Natural killer cell (primary cell): Measurements from ENCODE around the gene SAFB. TPM values are rescaled to one million over a fixed set of nuclear protein-coding genes. Genes with fewer than 3 reads are reported as not detected.

ENCODE experiments used
- ATAC-seq, 3 donors: fragments of 150-1000 bp in 2 of 3; fragments of 200-7000 bp in 1 of 3; cut with Tn5 transposase; 1 replicate in 1 of 3; 2 replicates in 2 of 3; pipeline ENCODE4 v1.10.0; 2021; ENCODE audit warnings: mild to moderate bottlenecking in 2 of 3, moderate library complexity in 2 of 3
- DNase-seq, 2 donors: peaks; one replicate each; pipeline versions ENCODE4 v3.0.0 to v3.0.0-alpha.2; 2013 to 2021; ENCODE audit warnings: mixed read lengths in 1 of 2
- H3K27ac ChIP-seq: one replicate; pipeline ENCODE4 v1.5.1; 2013; ENCODE audit warnings: mild to moderate bottlenecking, low read length
- H3K27me3 ChIP-seq: one replicate; pipeline ENCODE4 v1.6.1; 2013; ENCODE audit warnings: low read length; ENCODE audit not compliant: control insufficient read depth, insufficient read depth
- H3K36me3 ChIP-seq: one replicate; pipeline ENCODE4 v1.6.1; 2013; ENCODE audit warnings: low read length; ENCODE audit not compliant: control insufficient read depth, insufficient read depth
- H3K4me1 ChIP-seq: one replicate; pipeline ENCODE4 v1.6.1; 2013; ENCODE audit warnings: low read length; ENCODE audit not compliant: control insufficient read depth, insufficient read depth
- H3K4me3 ChIP-seq: one replicate; pipeline ENCODE4 v1.5.1; 2013; ENCODE audit warnings: low read length
- H3K9me3 ChIP-seq: one replicate; pipeline ENCODE4 v1.6.1; 2013; ENCODE audit warnings: low read length; ENCODE audit not compliant: control insufficient read depth, insufficient read depth
- H3K27ac Mint-ChIP-seq, 2 donors: one replicate each; pipeline ENCODE4 v1.8.0; 2022; ENCODE audit warnings: mild to moderate bottlenecking in 2 of 2, mixed read lengths in 2 of 2, moderate library complexity in 1 of 2
- H3K27me3 Mint-ChIP-seq, 2 donors: one replicate each; pipeline ENCODE4 v1.8.0; 2022; ENCODE audit warnings: low read depth in 2 of 2, mixed read lengths in 2 of 2
- H3K36me3 Mint-ChIP-seq: one replicate; pipeline ENCODE4 v1.8.0; 2022; ENCODE audit warnings: mixed read lengths
- H3K4me1 Mint-ChIP-seq, 2 donors: one replicate each; pipeline ENCODE4 v1.8.0; 2022; ENCODE audit warnings: mixed read lengths in 2 of 2
- H3K4me3 Mint-ChIP-seq: one replicate; pipeline ENCODE4 v1.8.0; 2022; ENCODE audit warnings: mild to moderate bottlenecking, moderate library complexity, mixed read lengths
- H3K9me3 Mint-ChIP-seq, 2 donors: one replicate each; pipeline ENCODE4 v1.8.0; 2022; ENCODE audit warnings: mixed read lengths in 2 of 2
- WGBS: methylation state at CpG from one replicate; pipeline ENCODE4 v1.1.7; 2013; ENCODE audit warnings: missing lambda C conversion rate; ENCODE audit not compliant: insufficient coverage; 5-methylcytosine and 5-hydroxymethylcytosine counted together
- intact Hi-C: fragments of 100-400 bp; cut with micrococcal nuclease; formaldehyde crosslinking; loops from one replicate; pipeline ENCODE4 v1.14.2; 2022
- total RNA-seq, 4 donors: library from RNA; stranded (reverse); fragments of 120-200 nt in 1 of 4; gene quantifications; one replicate each; pipeline versions ENCODE4 v1.2.3 to v1.2.4, GENCODE V29; 2013 to 2022
- TF ChIP-seq, protein P1 (sequence below): fragments of 200-600 bp; IDR thresholded peaks from one replicate; pipeline ENCODE4 v1.8.0; 2022; ENCODE audit warnings: antibody characterized with exemption

SAFB gene
- total RNA-seq, 3 donors from 2014 or later (not counting 1 experiment from before 2014, with no cell fraction given), result 195 to 229 (median 207) TPM

DNA sequence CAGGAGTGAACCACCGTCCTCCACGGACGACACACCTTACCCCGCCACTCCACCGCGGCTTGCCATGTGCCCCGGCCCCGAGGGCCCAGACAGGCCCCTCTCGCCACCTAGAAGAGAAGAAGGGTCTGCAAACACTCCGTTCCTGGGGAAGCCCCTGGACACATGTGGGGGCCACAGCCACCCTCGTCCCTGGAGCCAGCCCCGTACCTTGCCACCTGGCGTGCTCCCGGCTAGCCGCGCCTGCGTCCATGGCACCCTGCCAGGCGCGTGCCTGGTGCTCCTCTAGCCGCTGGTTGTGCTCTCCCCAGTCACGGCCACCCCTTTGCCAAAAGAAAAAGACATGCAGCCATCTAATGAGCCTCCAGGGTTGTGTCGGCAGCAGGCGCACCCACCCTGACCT is 35.2 kb upstream of the SAFB start:
- H3K36me3 Mint-ChIP-seq, result no peaks in the 10 kb centered on the region
- H3K4me1 ChIP-seq, result peaks cover 17% of the 10 kb centered on the region

DNA sequence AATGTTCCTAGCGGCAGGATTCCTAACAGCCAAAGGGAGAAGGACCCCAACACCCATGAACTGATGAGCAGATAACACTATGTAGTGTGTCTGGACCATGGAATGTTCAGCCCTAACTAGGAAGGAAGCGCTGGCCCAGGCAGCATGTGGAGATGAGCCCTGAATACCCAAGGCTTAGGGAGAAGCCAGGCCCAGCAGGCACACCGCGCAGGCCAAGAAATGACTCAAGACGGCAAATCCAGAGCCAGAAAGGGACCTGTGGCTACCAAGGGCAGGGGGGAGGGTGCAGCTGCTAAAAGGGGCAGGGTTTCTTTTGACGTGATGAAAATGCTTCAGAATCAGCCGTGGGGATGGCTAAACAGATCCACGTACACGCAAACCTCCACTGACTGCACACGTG is 34.4 kb upstream of the SAFB start:
- no peak overlapping the region for H3K27ac Mint-ChIP-seq
- H3K36me3 ChIP-seq, result peaks cover 59% of the 10 kb centered on the region

More for the DNA sequence above, 35.2 kb upstream of the SAFB start:
- peaks cover 9 to 12% of the 10 kb centered on the region in 2 donors for H3K4me1 Mint-ChIP-seq
- Histone ChIP-seq H3K9me3 (no peaks in the 10 kb centered on the region), H3K4me3 (no peak overlapping the region), H3K27ac (no peak overlapping the region), H3K27me3 (no peaks in the 10 kb centered on the region), H3K36me3 (peaks cover 51% of the 10 kb centered on the region)
- H3K9me3 Mint-ChIP-seq, result no peaks in the 10 kb centered on the region
- 91% methylated on average over 23 of the region's 23 CpGs for WGBS
- H3K27ac Mint-ChIP-seq, result no peak overlapping the region
- intact Hi-C loops, result no loop called here
- DNase-seq, result no peak
- no peak overlapping the region for H3K4me3 Mint-ChIP-seq
- H3K27me3 Mint-ChIP-seq, result no peaks in the 10 kb centered on the region
- TF ChIP-seq, protein P1, sequence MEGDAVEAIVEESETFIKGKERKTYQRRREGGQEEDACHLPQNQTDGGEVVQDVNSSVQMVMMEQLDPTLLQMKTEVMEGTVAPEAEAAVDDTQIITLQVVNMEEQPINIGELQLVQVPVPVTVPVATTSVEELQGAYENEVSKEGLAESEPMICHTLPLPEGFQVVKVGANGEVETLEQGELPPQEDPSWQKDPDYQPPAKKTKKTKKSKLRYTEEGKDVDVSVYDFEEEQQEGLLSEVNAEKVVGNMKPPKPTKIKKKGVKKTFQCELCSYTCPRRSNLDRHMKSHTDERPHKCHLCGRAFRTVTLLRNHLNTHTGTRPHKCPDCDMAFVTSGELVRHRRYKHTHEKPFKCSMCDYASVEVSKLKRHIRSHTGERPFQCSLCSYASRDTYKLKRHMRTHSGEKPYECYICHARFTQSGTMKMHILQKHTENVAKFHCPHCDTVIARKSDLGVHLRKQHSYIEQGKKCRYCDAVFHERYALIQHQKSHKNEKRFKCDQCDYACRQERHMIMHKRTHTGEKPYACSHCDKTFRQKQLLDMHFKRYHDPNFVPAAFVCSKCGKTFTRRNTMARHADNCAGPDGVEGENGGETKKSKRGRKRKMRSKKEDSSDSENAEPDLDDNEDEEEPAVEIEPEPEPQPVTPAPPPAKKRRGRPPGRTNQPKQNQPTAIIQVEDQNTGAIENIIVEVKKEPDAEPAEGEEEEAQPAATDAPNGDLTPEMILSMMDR, result no peak
- ATAC-seq, result no peak

DNA sequence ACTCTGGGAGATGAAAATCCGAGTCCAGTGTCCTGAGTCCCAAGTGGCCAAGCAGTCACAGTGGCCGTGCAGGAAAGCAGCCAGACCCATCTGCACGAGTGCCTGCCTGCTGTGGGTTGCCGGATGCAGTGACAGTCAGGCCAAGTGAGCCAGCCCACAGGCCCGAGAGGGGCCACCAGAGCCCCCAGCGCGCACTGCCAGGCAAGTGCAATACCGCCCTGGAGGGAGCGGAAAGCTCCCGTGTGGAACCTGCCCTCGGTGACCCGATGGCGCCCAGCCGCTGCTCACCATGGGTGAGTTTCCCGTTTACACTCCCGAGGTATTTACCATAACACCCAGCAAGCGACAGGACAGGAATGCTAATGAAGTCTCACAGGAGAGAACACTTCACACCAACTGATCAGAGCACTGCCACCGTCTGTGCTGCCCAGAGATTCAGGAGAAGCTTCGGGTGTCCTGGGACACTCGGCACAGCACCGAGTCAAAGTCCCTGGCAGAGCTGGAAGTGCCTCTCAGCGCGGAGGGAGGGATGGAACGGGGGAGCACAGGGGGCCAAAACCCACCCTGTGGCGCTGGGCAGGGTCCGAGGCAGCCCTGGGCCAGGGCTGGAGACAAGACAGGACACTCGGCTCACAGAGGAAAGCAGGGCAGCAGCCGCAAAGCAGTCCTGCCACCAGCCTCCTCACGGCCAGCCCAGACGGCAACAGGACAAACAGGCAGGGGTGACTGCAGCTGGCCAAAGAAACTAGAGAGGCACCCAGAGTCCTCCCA is 33.8 kb upstream of the SAFB start:
- peak overlapping the region in 1 of 2 donors; percentile 45 for H3K27ac Mint-ChIP-seq

More for the DNA sequence above, 34.4 kb upstream of the SAFB start:
- Histone ChIP-seq H3K9me3 (no peaks in the 10 kb centered on the region), H3K27me3 (no peaks in the 10 kb centered on the region), H3K27ac (no peak overlapping the region), H3K4me1 (peaks cover 17% of the 10 kb centered on the region), H3K4me3 (no peak overlapping the region)
- Mint-ChIP-seq H3K27me3 (no peaks in the 10 kb centered on the region), H3K4me1 (peaks cover 9 to 12% of the 10 kb centered on the region in 2 donors), H3K4me3 (no peak overlapping the region), H3K9me3 (no peaks in the 10 kb centered on the region), H3K36me3 (peaks cover 6% of the 10 kb centered on the region)
- ATAC-seq (no peak), DNase-seq (no peak)
- WGBS, result 94% methylated on average over 10 of the region's 10 CpGs
- TF ChIP-seq, protein P1, result no peak
- intact Hi-C loops, result no loop called here

More for the DNA sequence above, 33.8 kb upstream of the SAFB start:
- no peaks in the 10 kb centered on the region for H3K27me3 Mint-ChIP-seq
- H3K4me3 ChIP-seq, result no peak overlapping the region
- H3K9me3 Mint-ChIP-seq, result no peaks in the 10 kb centered on the region
- peaks cover 9 to 12% of the 10 kb centered on the region in 2 donors for H3K4me1 Mint-ChIP-seq
- peaks cover 63% of the 10 kb centered on the region for H3K36me3 ChIP-seq
- no peaks in the 10 kb centered on the region for H3K9me3 ChIP-seq
- intact Hi-C loops, result no loop called here
- H3K4me3 Mint-ChIP-seq, result no peak overlapping the region
- ATAC-seq, result no peak
- DNase-seq, result no peak
- 96% methylated on average over 30 of the region's 30 CpGs for WGBS
- peaks cover 7% of the 10 kb centered on the region for H3K36me3 Mint-ChIP-seq
- H3K4me1 ChIP-seq, result peaks cover 17% of the 10 kb centered on the region
- H3K27me3 ChIP-seq, result no peaks in the 10 kb centered on the region
- H3K27ac ChIP-seq, result no peak overlapping the region
- TF ChIP-seq, protein P1, result no peak
